HepG2 (cell line): ENCODE results near the gene HNRNPL. TPM values are rescaled to one million over a fixed set of nuclear protein-coding genes. Genes with fewer than 3 reads are reported as not detected.

Source experiments
- FOXA3 ChIP-seq: IDR thresholded peaks from 2 replicates; pipeline ENCODE4 v1.6.1; 2016; ENCODE audit warnings: missing genetic modification reagents, missing compliant biosample characterization
- GMEB2 ChIP-seq: IDR thresholded peaks from 2 replicates; pipeline ENCODE4 v1.6.1; 2016; ENCODE audit warnings: missing biosample characterization, missing genetic modification reagents, low read depth
- GTF2F1 ChIP-seq: fragments of 150-350 bp; IDR thresholded peaks from 2 replicates; pipeline ENCODE4 v1.6.1; 2014; ENCODE audit warnings: low read length
- HDAC1 ChIP-seq: sonication (generic); formaldehyde crosslinking; IDR thresholded peaks from 2 replicates; pipeline ENCODE4 v1.5.1; 2020; ENCODE audit warnings: mild to moderate bottlenecking, missing genetic modification reagents
- JUN ChIP-seq: sonication (generic); formaldehyde crosslinking; IDR thresholded peaks from 2 replicates; pipeline ENCODE4 v1.4.0; 2020; ENCODE audit warnings: mild to moderate bottlenecking, missing genetic modification reagents
- RFX1 ChIP-seq: fragments of 450-650 bp; IDR thresholded peaks from 2 replicates; pipeline ENCODE4 v1.6.1; 2017
- STAG1 ChIP-seq: sonication (generic); formaldehyde crosslinking; IDR thresholded peaks from 2 replicates; pipeline ENCODE4 v1.4.0; 2020; ENCODE audit warnings: missing genetic modification reagents
- TEAD3 ChIP-seq: optimal IDR thresholded peaks from 2 replicates; pipeline ENCODE3; 2016; ENCODE audit warnings: borderline replicate concordance
- ZBTB38 ChIP-seq: sonication (generic); formaldehyde crosslinking; IDR thresholded peaks from 2 replicates; pipeline ENCODE4 v1.5.1; 2020; ENCODE audit warnings: mild to moderate bottlenecking, missing genetic modification reagents
- ZNF343 ChIP-seq: sonication (generic); formaldehyde crosslinking; IDR thresholded peaks from 2 replicates; pipeline ENCODE4 v1.4.0; 2020; ENCODE audit warnings: mild to moderate bottlenecking, missing genetic modification reagents
- ZNF562 ChIP-seq: sonication (generic); formaldehyde crosslinking; IDR thresholded peaks from 2 replicates; pipeline ENCODE4 v1.8.0; 2022; ENCODE audit warnings: missing genetic modification reagents, borderline replicate concordance
- ZNF891 ChIP-seq: sonication (generic); formaldehyde crosslinking; IDR thresholded peaks from 2 replicates; pipeline ENCODE4 v1.5.0; 2020; ENCODE audit warnings: mild to moderate bottlenecking, missing genetic modification reagents
- polyA plus RNA-seq, 8 experiments: library from polyadenylated mRNA; depleted of rRNA in 3 of 8; stranded (reverse) in 7 of 8; unstranded in 1 of 8; fragments of >200 nt; fragmentation: Illumina TruSeq in 4 of 8; extraction: Trizol in 4 of 8; gene quantifications; 2 replicates each; pipeline versions ENCODE4 v1.2.1 to v1.2.3, GENCODE V29; 2011 to 2016; ENCODE audit warnings: low read depth in 4 of 8, missing spikeins in 1 of 8, mixed read lengths in 1 of 8; ENCODE audit not compliant: insufficient read depth in 1 of 8
- total RNA-seq, 5 experiments: library from RNA; depleted of rRNA; stranded (reverse); fragments of >200 nt; fragmentation: Illumina TruSeq; extraction: Trizol; gene quantifications; 2 replicates each; pipeline ENCODE4 v1.2.3, GENCODE V29; 2016; ENCODE audit warnings: low read depth in 1 of 5
- TF ChIP-seq, protein P1 (sequence below): sonication (generic); formaldehyde crosslinking; IDR thresholded peaks from 2 replicates; pipeline ENCODE4 v1.4.0; 2020; ENCODE audit warnings: missing genetic modification reagents, borderline replicate concordance
- TF ChIP-seq, protein P2 (sequence below), 2 experiments: IDR thresholded peaks; 2 replicates each; pipeline ENCODE4 v1.6.1; 2011 to 2012; ENCODE audit warnings: low read length in 2 of 2, borderline replicate concordance in 1 of 2, low read depth in 1 of 2, mild to moderate bottlenecking in 1 of 2, moderate library complexity in 1 of 2
- TF ChIP-seq, protein P3 (sequence below): sonication (generic); formaldehyde crosslinking; IDR thresholded peaks from 2 replicates; pipeline ENCODE4 v1.4.0; 2020; ENCODE audit warnings: low read depth, missing genetic modification reagents

Gene HNRNPL
- total and polyA plus RNA-seq, 2 of the 13 experiments (the other 11 are each of a cell fraction or from before 2014, with no cell fraction given): 156 to 278 TPM

- TF ChIP-seq ZNF562 (CRISPR knock-in tag) (0 out of 2 replicates have a peak, but pooled peaks have one; percentile 47), HDAC1 (CRISPR knock-in tag) (peak; percentile 79), GTF2F1 (no peak), GMEB2 (CRISPR knock-in tag) (no peak), ZBTB38 (CRISPR knock-in tag) (no peak), STAG1 (CRISPR knock-in tag) (no peak), ZNF891 (CRISPR knock-in tag) (0 out of 2 replicates have a peak, but pooled peaks have one; percentile 24), RFX1 (no peak), TEAD3 (no peak), JUN (CRISPR knock-in tag) (no peak), FOXA3 (CRISPR knock-in tag) (0 out of 2 replicates have a peak, but pooled peaks have one; percentile 7), ZNF343 (CRISPR knock-in tag) (no peak; the same call in 1 of the 2 replicates)
- TF ChIP-seq, protein P1, sequence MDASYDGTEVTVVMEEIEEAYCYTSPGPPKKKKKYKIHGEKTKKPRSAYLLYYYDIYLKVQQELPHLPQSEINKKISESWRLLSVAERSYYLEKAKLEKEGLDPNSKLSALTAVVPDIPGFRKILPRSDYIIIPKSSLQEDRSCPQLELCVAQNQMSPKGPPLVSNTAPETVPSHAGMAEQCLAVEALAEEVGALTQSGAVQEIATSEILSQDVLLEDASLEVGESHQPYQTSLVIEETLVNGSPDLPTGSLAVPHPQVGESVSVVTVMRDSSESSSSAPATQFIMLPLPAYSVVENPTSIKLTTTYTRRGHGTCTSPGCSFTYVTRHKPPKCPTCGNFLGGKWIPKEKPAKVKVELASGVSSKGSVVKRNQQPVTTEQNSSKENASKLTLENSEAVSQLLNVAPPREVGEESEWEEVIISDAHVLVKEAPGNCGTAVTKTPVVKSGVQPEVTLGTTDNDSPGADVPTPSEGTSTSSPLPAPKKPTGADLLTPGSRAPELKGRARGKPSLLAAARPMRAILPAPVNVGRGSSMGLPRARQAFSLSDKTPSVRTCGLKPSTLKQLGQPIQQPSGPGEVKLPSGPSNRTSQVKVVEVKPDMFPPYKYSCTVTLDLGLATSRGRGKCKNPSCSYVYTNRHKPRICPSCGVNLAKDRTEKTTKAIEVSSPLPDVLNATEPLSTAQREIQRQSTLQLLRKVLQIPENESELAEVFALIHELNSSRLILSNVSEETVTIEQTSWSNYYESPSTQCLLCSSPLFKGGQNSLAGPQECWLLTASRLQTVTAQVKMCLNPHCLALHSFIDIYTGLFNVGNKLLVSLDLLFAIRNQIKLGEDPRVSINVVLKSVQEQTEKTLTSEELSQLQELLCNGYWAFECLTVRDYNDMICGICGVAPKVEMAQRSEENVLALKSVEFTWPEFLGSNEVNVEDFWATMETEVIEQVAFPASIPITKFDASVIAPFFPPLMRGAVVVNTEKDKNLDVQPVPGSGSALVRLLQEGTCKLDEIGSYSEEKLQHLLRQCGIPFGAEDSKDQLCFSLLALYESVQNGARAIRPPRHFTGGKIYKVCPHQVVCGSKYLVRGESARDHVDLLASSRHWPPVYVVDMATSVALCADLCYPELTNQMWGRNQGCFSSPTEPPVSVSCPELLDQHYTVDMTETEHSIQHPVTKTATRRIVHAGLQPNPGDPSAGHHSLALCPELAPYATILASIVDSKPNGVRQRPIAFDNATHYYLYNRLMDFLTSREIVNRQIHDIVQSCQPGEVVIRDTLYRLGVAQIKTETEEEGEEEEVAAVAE (CRISPR knock-in tag): no peak
- TF ChIP-seq, protein P2, sequence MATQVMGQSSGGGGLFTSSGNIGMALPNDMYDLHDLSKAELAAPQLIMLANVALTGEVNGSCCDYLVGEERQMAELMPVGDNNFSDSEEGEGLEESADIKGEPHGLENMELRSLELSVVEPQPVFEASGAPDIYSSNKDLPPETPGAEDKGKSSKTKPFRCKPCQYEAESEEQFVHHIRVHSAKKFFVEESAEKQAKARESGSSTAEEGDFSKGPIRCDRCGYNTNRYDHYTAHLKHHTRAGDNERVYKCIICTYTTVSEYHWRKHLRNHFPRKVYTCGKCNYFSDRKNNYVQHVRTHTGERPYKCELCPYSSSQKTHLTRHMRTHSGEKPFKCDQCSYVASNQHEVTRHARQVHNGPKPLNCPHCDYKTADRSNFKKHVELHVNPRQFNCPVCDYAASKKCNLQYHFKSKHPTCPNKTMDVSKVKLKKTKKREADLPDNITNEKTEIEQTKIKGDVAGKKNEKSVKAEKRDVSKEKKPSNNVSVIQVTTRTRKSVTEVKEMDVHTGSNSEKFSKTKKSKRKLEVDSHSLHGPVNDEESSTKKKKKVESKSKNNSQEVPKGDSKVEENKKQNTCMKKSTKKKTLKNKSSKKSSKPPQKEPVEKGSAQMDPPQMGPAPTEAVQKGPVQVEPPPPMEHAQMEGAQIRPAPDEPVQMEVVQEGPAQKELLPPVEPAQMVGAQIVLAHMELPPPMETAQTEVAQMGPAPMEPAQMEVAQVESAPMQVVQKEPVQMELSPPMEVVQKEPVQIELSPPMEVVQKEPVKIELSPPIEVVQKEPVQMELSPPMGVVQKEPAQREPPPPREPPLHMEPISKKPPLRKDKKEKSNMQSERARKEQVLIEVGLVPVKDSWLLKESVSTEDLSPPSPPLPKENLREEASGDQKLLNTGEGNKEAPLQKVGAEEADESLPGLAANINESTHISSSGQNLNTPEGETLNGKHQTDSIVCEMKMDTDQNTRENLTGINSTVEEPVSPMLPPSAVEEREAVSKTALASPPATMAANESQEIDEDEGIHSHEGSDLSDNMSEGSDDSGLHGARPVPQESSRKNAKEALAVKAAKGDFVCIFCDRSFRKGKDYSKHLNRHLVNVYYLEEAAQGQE (IDR thresholded peaks at IDR 0.05; ENCODE audit: borderline replicate concordance in 1 of 2, low read depth in 1 of 2, low read length in 2 of 2): no peak
- TF ChIP-seq, protein P3, sequence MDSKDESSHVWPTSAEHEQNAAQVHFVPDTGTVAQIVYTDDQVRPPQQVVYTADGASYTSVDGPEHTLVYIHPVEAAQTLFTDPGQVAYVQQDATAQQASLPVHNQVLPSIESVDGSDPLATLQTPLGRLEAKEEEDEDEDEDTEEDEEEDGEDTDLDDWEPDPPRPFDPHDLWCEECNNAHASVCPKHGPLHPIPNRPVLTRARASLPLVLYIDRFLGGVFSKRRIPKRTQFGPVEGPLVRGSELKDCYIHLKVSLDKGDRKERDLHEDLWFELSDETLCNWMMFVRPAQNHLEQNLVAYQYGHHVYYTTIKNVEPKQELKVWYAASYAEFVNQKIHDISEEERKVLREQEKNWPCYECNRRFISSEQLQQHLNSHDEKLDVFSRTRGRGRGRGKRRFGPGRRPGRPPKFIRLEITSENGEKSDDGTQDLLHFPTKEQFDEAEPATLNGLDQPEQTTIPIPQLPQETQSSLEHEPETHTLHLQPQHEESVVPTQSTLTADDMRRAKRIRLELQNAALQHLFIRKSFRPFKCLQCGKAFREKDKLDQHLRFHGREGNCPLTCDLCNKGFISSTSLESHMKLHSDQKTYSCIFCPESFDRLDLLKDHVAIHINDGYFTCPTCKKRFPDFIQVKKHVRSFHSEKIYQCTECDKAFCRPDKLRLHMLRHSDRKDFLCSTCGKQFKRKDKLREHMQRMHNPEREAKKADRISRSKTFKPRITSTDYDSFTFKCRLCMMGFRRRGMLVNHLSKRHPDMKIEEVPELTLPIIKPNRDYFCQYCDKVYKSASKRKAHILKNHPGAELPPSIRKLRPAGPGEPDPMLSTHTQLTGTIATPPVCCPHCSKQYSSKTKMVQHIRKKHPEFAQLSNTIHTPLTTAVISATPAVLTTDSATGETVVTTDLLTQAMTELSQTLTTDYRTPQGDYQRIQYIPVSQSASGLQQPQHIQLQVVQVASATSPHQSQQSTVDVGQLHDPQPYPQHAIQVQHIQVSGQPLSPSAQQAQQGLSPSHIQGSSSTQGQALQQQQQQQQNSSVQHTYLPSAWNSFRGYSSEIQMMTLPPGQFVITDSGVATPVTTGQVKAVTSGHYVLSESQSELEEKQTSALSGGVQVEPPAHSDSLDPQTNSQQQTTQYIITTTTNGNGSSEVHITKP (CRISPR knock-in tag): peak; percentile 8; the same call in 1 of the 2 replicates
These were observed 483 bp downstream of the HNRNPL start (continued) for GRCh38 chr19:38849147-38849859.
